GM19452 (cell line): Measurements from ENCODE around the gene ZDHHC8.

Experiments used
- ATAC-seq: cut with Tn5 transposase; IDR thresholded peaks from one replicate; pipeline ENCODE4 v1.9.1; 2021; ENCODE audit not compliant: unreplicated experiment

The ZDHHC8 gene

GRCh38 chr22:20142711-20143621, 11.4 kb downstream of the ZDHHC8 start:
- no peak for ATAC-seq

- ATAC-seq: no peak
Observed at GRCh38 chr22:20143883-20144665, 12.5 kb downstream of the ZDHHC8 start.

GRCh38 chr22:20145206-20145831, 13.7 kb downstream of the ZDHHC8 start:
- ATAC-seq: no peak

GRCh38 chr22:20145832-20146223, 14.2 kb downstream of the ZDHHC8 start:
- ATAC-seq: no peak

- no peak for ATAC-seq
Observed at GRCh38 chr22:20146777-20147176, 15.2 kb downstream of the ZDHHC8 start.

- ATAC-seq: no peak
Observed at GRCh38 chr22:20147237-20147988, 15.8 kb downstream of the ZDHHC8 start.

DNA sequence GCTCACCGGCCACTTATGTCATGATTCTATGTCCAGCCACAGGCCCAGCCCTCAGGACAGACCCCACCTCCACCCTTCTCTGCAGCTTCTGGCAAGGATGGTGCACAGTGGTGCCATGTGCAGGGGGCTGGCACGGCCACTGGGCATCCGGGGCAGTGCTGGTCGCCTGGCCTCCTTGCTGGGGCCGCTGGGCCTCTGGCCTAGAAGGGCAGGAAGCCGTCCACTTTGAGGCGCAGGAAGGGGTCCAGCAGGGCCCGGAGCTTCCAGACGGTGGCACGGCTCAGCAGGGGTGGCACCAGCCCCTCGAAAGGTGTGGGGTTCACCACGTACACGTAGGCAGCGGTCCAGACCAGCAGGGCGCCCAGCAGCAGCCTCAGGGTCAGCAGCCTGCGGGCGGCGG, 16.8 kb downstream of the ZDHHC8 start:
- ATAC-seq: no peak

GRCh38 chr22:20149257-20150250, 17.9 kb downstream of the ZDHHC8 start:
- ATAC-seq: no peak

GRCh38 chr22:20150381-20151275, 19.0 kb downstream of the ZDHHC8 start, which contains the start of gene CCDC188:
Gene CCDC188 (minus strand): TSS chr22:20151055. CDS start chr22:20150986, 69 bp downstream.
- no peak for ATAC-seq

DNA sequence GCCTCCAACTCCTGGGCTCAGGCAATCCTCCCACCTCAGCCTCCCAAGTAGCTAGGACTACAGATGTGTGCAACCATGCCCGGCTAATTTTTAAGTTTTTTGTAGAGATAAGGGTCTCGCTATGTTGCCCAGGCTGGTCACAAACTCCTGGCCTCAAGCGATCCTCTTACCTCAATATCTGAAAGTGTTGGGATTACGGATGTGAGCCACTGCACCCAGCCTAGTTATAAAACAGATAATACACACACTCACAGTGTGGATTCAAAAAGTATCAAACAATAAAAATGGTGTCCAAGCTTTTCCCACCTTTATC, 19.6 kb downstream of the ZDHHC8 start:
- ATAC-seq: no peak

DNA sequence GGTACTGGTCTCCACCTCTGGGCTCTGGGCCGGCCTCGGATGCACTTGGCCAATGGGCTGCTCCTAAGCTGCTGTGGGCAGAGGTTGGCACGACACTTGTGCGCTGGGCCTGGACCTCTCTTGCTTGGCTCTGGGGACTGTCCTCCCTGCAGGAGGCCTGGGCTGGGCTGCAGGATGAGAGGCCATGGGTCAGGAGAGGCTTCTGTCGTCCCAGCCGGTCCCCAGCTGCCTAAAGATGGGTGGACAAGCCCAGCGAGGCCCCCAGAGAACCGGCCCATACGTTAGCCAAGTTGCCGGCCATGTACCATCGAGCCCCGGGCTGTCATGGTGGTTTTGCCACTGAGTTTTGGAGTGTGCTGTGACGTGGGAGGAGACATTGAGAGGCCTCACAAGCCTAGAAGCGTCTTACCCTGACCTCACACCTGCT, 20.9 kb downstream of the ZDHHC8 start:
- ATAC-seq: no peak

DNA sequence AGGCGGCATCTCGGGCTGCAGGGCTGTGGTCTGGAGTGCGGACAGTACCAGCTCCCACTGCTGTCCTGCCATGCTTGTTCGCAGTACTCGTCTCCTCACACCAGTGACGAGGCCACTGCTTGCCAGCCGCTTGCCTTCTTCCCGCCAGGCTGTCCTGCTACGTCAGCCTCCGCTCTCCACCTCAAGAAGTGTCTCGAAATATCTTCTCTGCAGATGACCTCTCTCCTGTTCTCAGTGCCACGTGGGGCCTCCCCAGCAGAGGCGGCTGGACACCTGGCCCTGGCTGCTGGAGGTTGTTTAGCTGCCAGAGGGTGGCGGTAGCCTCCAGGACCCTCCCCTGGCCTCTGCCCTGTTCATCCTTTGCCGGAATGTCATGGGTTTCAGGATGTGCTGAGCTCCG, 22.3 kb downstream of the ZDHHC8 start:
- ATAC-seq: no peak

GRCh38 chr22:20154602-20155187, 23.1 kb downstream of the ZDHHC8 start:
- ATAC-seq: no peak

GRCh38 chr22:20155330-20156041, 23.9 kb downstream of the ZDHHC8 start:
- no peak for ATAC-seq

DNA sequence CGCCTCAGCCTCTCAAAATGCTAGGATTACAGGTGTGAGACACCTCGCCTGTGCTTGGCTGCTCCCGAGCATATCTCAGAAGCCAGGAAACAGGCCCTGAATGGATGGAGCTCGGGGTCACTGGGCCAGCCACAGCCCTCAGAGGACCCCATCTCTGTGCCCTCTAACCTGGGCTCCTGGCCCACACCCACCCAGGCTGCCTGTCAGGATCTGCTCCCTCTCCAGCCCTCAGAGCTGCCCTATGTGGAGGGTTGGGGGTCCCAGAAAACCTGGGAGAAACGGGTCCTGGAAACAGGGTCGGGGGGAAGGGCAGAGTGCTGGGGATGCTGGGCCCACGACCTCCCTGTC, 24.4 kb downstream of the ZDHHC8 start:
- no peak for ATAC-seq

DNA sequence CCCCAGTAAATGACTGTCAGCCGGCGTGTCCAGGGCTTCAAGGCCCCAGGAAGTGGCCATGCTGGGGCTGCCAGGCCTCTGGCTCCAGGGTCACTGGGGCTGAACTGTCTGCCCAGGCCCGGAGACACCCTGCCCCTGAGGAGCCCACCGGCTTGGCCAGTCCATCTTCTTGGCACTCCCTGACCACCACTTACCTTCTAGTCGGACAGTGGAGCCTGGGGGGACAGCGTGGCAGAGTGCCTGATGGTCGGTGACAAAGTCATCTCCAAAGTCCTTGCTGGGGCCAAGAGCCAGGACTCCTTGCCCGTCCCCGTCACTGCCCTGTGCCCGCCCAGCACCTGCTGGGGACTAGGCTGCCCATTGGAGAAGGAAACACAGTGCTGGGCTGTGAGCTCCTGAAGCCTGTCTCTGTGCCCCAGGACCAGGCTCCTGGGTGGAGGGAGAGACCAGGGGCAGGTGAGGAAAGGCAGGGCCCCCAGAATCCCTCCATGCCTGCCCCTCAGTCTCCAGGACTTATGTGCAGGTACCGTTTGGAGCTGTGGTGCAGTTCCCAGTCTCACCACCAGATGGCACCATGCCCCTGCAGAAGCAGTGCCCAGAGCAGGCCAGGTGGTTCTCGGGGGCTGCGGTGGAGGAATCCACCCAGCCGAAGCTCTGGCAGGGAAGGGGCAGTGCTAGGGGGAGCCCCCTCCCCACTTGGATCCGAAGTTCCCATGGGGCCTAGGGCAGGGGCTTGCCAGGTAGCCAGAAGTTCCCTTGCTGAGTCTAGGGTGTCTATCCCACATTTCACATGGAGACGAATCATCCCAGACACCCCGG, 25.2 kb downstream of the ZDHHC8 start:
- no peak for ATAC-seq
